Activated T-helper 17 cell treated with anti-CD3 and anti-CD28 coated beads, Interleukin-2, amount 50 U/mL, for 72 hours (primary cell): Measurements from ENCODE around the gene NPAT. TPM values are rescaled to one million over a fixed set of nuclear protein-coding genes. Genes with fewer than 3 reads are reported as not detected.

Experiments used
- ATAC-seq: fragments of 150-1000 bp; cut with Tn5 transposase; replicated peaks from 2 replicates; pipeline ENCODE4 v1.10.0; 2021; ENCODE audit warnings: mild to moderate bottlenecking, moderate library complexity
- H3K27ac Mint-ChIP-seq: one replicate; pipeline ENCODE4 v1.8.0; 2022; ENCODE audit warnings: mixed read lengths
- H3K27me3 Mint-ChIP-seq: one replicate; pipeline ENCODE4 v1.8.0; 2022; ENCODE audit warnings: mixed read lengths
- H3K36me3 Mint-ChIP-seq: one replicate; pipeline ENCODE4 v1.8.0; 2022; ENCODE audit warnings: low read depth, mild to moderate bottlenecking, mixed read lengths
- H3K4me1 Mint-ChIP-seq: one replicate; pipeline ENCODE4 v1.8.0; 2022; ENCODE audit warnings: mixed read lengths
- H3K4me3 Mint-ChIP-seq: one replicate; pipeline ENCODE4 v1.8.0; 2022; ENCODE audit warnings: mild to moderate bottlenecking, mixed read lengths
- H3K9me3 Mint-ChIP-seq: one replicate; pipeline ENCODE4 v1.8.0; 2022; ENCODE audit warnings: mixed read lengths
- total RNA-seq, 2 donors: library from RNA; stranded (reverse); gene quantifications; one replicate each; pipeline ENCODE4 v1.2.3, GENCODE V29; 2022

The NPAT gene
- total RNA-seq, 2 donors from 2014 or later, result 34.0 to 44.5 TPM

- no peak overlapping the region for H3K4me3 Mint-ChIP-seq
- no peak for ATAC-seq
- H3K9me3 Mint-ChIP-seq, result no peaks in the 10 kb centered on the region
- H3K27me3 Mint-ChIP-seq, result no peaks in the 10 kb centered on the region
- peaks cover 10% of the 10 kb centered on the region for H3K4me1 Mint-ChIP-seq
- no peak overlapping the region for H3K27ac Mint-ChIP-seq
- H3K36me3 Mint-ChIP-seq, result no peaks in the 10 kb centered on the region
These were observed 104.6 kb downstream of the NPAT start for GRCh38 chr11:108117746-108118371.

GRCh38 chr11:108115500-108116140 lies 106.8 kb downstream of the NPAT start:
- Mint-ChIP-seq H3K4me3 (no peak overlapping the region), H3K27me3 (no peaks in the 10 kb centered on the region), H3K36me3 (no peaks in the 10 kb centered on the region), H3K27ac (peak overlapping the region; percentile 14), H3K9me3 (no peaks in the 10 kb centered on the region), H3K4me1 (no peaks in the 10 kb centered on the region)
- ATAC-seq, result no peak

- H3K4me3 Mint-ChIP-seq, result no peak overlapping the region
- no peaks in the 10 kb centered on the region for H3K36me3 Mint-ChIP-seq
- no peaks in the 10 kb centered on the region for H3K27me3 Mint-ChIP-seq
- H3K9me3 Mint-ChIP-seq, result no peaks in the 10 kb centered on the region
- H3K4me1 Mint-ChIP-seq, result no peaks in the 10 kb centered on the region
- ATAC-seq, result no peak
- peak overlapping the region; percentile 11 for H3K27ac Mint-ChIP-seq
These were observed 110.4 kb downstream of the NPAT start for GRCh38 chr11:108112057-108112456.

GRCh38 chr11:108111126-108111525 lies 111.3 kb downstream of the NPAT start:
- peak; percentile 18 for ATAC-seq
- Mint-ChIP-seq H3K27ac (peak overlapping the region; percentile 28), H3K36me3 (peaks cover 2% of the 10 kb centered on the region)

More at GRCh38 chr11:108111126-108111525, 111.3 kb downstream of the NPAT start:
- Mint-ChIP-seq H3K27me3 (no peaks in the 10 kb centered on the region), H3K9me3 (no peaks in the 10 kb centered on the region), H3K4me1 (no peaks in the 10 kb centered on the region), H3K4me3 (no peak overlapping the region)

Other genes with a start within 250 kb of the NPAT start
- gene CUL5, start 213.7 kb downstream of the NPAT start, total RNA-seq, result 10 to 100 TPM; 32.3 to 34.4 TPM
- gene ACAT1, start 101.1 kb downstream of the NPAT start, total RNA-seq, result 100 to 1,000 TPM in 1 of 2 donors, 10 to 100 TPM in 1; 71.9 to 118 TPM
- 10 to 100 TPM; 43.6 to 89.7 TPM for gene ATM, start 429 bp upstream of the NPAT start, total RNA-seq
- under 1 TPM; 0.78 to 0.95 TPM for gene C11orf65, start 244.9 kb upstream of the NPAT start, total RNA-seq